Keratinocyte (primary cell): ENCODE data around the gene CFAP46. TPM values are rescaled to one million over a fixed set of nuclear protein-coding genes. Genes with fewer than 3 reads are reported as not detected.
A peak's percentile ranks its signal among the peaks of the same experiment; 100 is the strongest.

ENCODE experiments used
- DNase-seq: peaks from one replicate; pipeline ENCODE4 v3.0.0-alpha.2; 2011; ENCODE audit warnings: low read depth, missing footprints, low spot score
- FAIRE-seq: peaks from 2 replicates; lab custom pipeline; 2011; peaks lifted over from hg19 to GRCh38; lab: Jason Lieb, UNC
- H2AFZ ChIP-seq: 2 replicates; pipeline ENCODE4 v1.6.0; 2012; ENCODE audit warnings: low read length, control low read depth, inconsistent platforms; ENCODE audit not compliant: control insufficient read depth
- H3K27ac ChIP-seq: 2 replicates; pipeline ENCODE4 v1.5.1; 2011; ENCODE audit warnings: low read length; ENCODE audit not compliant: control insufficient read depth, insufficient read depth
- H3K27me3 ChIP-seq: 3 replicates; pipeline ENCODE4 v1.6.0; 2011; ENCODE audit warnings: low read length; ENCODE audit not compliant: control insufficient read depth, insufficient read depth; ENCODE audit errors: extremely low read depth
- H3K36me3 ChIP-seq, 2 experiments: 2 replicates in 1 of 2; 3 replicates in 1 of 2; pipeline ENCODE4 v1.5.1; 2011; ENCODE audit warnings: low read length in 2 of 2, mild to moderate bottlenecking in 1 of 2; ENCODE audit not compliant: control insufficient read depth in 2 of 2, insufficient read depth in 2 of 2; ENCODE audit errors: extremely low read depth in 1 of 2
- H3K4me1 ChIP-seq: 3 replicates; pipeline ENCODE4 v1.5.1; 2011; ENCODE audit warnings: low read length; ENCODE audit not compliant: control insufficient read depth, insufficient read depth; ENCODE audit errors: extremely low read depth
- H3K4me2 ChIP-seq: 3 replicates; pipeline ENCODE4 v1.6.0; 2011; ENCODE audit warnings: low read depth, low read length; ENCODE audit not compliant: control insufficient read depth, insufficient read depth; ENCODE audit errors: extremely low read depth
- H3K4me3 ChIP-seq, 3 experiments: fragments of 200-600 bp in 1 of 3; sonication (generic) in 1 of 3; 2 replicates in 2 of 3; 3 replicates in 1 of 3; pipeline ENCODE4 v1.5.1; 2011 to 2016; ENCODE audit warnings: low read length in 3 of 3, mild to moderate bottlenecking in 3 of 3, control low read depth in 2 of 3, inconsistent platforms in 1 of 3, low read depth in 1 of 3, mixed read lengths in 1 of 3, mixed run types in 1 of 3, moderate library complexity in 1 of 3; ENCODE audit not compliant: control insufficient read depth in 2 of 3, insufficient read depth in 2 of 3; ENCODE audit errors: extremely low read depth in 1 of 3
- H3K79me2 ChIP-seq: 2 replicates; pipeline ENCODE4 v1.6.0; 2012; ENCODE audit warnings: low read length; ENCODE audit not compliant: control insufficient read depth, insufficient read depth
- H3K9ac ChIP-seq: 3 replicates; pipeline ENCODE4 v1.6.0; 2011; ENCODE audit warnings: low read length; ENCODE audit not compliant: control insufficient read depth, insufficient read depth; ENCODE audit errors: extremely low read depth
- H3K9me1 ChIP-seq: 3 replicates; pipeline ENCODE4 v1.6.0; 2011; ENCODE audit warnings: low read length; ENCODE audit not compliant: control insufficient read depth, insufficient read depth; ENCODE audit errors: extremely low read depth
- H3K9me3 ChIP-seq: 2 replicates; pipeline ENCODE4 v1.5.1; 2012; ENCODE audit warnings: low read depth, low read length; ENCODE audit not compliant: control insufficient read depth
- H4K20me1 ChIP-seq: 3 replicates; pipeline ENCODE4 v1.6.0; 2011; ENCODE audit warnings: low read length; ENCODE audit not compliant: control insufficient read depth, insufficient read depth; ENCODE audit errors: extremely low read depth
- EZH2 ChIP-seq: IDR thresholded peaks from one replicate; pipeline ENCODE4 v1.6.1; 2012; ENCODE audit warnings: inconsistent platforms, mild to moderate bottlenecking, low read length, moderate library complexity
- dilution Hi-C: fragments of 300-500 bp; cut with MboI; formaldehyde crosslinking; loops from one replicate; pipeline ENCODE4 v1.7.0; 2020; ENCODE audit warnings: low sequenced_read_pairs; ENCODE audit not compliant: extremely low pct_ligation_motif_present
- polyA plus RNA-seq, 5 experiments: library from polyadenylated mRNA; depleted of rRNA in 3 of 5; stranded (reverse) in 3 of 5; stranded (forward) in 1 of 5; unstranded in 1 of 5; fragments of >200 nt; gene quantifications; 1 replicate in 1 of 5; 2 replicates in 3 of 5; 3 replicates in 1 of 5; pipeline versions ENCODE4 v1.2.1 to v1.2.3, GENCODE V29; 2011 to 2012; ENCODE audit warnings: missing spikeins in 2 of 5, low read depth in 1 of 5, low replicate concordance in 1 of 5
- TF ChIP-seq, protein P1 (sequence below), 3 experiments: IDR thresholded peaks in 1 of 3; conservative IDR thresholded peaks in 1 of 3; optimal IDR thresholded peaks in 1 of 3; 2 replicates in 2 of 3; 3 replicates in 1 of 3; pipeline versions ENCODE3 to v1.5.1; 2011; ENCODE audit warnings: low read length in 3 of 3, mild to moderate bottlenecking in 3 of 3, moderate library complexity in 2 of 3, control low read depth in 1 of 3, inconsistent platforms in 1 of 3; ENCODE audit not compliant: insufficient read depth in 2 of 3; ENCODE audit errors: extremely low read depth in 1 of 3

The CFAP46 gene
- polyA plus RNA-seq, 1 donor (not counting 4 experiments of a cell fraction or from before 2014, with no cell fraction given) = 1.00 TPM

DNA sequence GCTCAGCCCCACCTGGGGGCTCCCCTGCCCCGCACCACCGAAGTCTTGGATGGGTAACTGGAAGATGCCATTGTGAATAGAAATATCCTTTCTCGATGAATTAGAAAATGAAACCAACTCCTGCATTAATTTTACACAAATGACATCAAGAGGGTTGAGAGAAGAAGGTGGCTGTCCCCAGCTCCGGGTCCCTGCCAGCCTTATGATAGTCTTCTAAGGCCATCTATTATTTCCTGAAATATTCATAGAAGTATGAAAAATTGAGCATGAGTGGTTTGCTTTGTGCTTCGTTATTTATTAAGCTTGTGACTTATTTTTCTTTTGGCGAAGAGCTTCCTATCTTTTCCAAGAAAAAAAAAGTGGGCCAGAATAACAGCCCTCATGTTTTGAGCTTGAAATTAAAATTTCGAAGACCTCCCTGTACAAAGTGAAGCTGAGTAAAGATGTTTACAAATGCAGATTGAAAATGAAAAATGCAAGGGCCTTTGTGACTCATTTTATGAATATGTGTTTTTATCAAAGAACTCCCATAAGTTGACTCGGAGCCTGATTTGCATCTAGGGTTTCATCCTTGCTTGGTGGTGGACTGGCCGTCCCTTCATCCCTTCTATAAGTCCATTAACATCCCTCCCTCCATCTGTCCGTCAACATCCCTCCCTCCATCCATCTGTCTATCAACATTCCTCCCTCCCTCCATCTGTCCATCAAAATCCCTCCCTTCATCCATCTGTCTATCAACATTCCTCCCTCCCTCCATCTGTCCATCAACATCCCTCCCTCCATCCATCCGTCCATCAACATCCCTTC is 20.5 kb upstream of the CFAP46 start:
- H3K4me3 ChIP-seq = peak overlapping the region; percentile 13 to 72 (median 69)
- no peak for DNase-seq
- no peak overlapping the region for H3K27ac ChIP-seq
- no peaks in the 10 kb centered on the region for H3K36me3 ChIP-seq
- peak overlapping the region; percentile 71 for H2AFZ ChIP-seq
- peak overlapping the region; percentile 50 for H3K9ac ChIP-seq
- H3K79me2 ChIP-seq = no peaks in the 10 kb centered on the region
- H3K27me3 ChIP-seq = peaks cover 15% of the 10 kb centered on the region
- no peaks in the 10 kb centered on the region for H3K9me1 ChIP-seq
- peak overlapping the region; percentile 92 for H3K4me2 ChIP-seq
- FAIRE-seq = no peak
- dilution Hi-C loops = no loop called here
- TF ChIP-seq, protein P1, sequence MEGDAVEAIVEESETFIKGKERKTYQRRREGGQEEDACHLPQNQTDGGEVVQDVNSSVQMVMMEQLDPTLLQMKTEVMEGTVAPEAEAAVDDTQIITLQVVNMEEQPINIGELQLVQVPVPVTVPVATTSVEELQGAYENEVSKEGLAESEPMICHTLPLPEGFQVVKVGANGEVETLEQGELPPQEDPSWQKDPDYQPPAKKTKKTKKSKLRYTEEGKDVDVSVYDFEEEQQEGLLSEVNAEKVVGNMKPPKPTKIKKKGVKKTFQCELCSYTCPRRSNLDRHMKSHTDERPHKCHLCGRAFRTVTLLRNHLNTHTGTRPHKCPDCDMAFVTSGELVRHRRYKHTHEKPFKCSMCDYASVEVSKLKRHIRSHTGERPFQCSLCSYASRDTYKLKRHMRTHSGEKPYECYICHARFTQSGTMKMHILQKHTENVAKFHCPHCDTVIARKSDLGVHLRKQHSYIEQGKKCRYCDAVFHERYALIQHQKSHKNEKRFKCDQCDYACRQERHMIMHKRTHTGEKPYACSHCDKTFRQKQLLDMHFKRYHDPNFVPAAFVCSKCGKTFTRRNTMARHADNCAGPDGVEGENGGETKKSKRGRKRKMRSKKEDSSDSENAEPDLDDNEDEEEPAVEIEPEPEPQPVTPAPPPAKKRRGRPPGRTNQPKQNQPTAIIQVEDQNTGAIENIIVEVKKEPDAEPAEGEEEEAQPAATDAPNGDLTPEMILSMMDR (optimal IDR thresholded peaks at IDR 0.05 in 1 of 3, IDR thresholded peaks at IDR 0.05 in 1 of 3, conservative IDR thresholded peaks at IDR 0.05 in 1 of 3; ENCODE audit: extremely low read depth in 1 of 3, insufficient read depth in 2 of 3, low read length in 3 of 3) = no peak
- no peak for TF ChIP-seq EZH2
- no peaks in the 10 kb centered on the region for H4K20me1 ChIP-seq
- no peaks in the 10 kb centered on the region for H3K9me3 ChIP-seq
- peaks cover 11% of the 10 kb centered on the region for H3K4me1 ChIP-seq

DNA sequence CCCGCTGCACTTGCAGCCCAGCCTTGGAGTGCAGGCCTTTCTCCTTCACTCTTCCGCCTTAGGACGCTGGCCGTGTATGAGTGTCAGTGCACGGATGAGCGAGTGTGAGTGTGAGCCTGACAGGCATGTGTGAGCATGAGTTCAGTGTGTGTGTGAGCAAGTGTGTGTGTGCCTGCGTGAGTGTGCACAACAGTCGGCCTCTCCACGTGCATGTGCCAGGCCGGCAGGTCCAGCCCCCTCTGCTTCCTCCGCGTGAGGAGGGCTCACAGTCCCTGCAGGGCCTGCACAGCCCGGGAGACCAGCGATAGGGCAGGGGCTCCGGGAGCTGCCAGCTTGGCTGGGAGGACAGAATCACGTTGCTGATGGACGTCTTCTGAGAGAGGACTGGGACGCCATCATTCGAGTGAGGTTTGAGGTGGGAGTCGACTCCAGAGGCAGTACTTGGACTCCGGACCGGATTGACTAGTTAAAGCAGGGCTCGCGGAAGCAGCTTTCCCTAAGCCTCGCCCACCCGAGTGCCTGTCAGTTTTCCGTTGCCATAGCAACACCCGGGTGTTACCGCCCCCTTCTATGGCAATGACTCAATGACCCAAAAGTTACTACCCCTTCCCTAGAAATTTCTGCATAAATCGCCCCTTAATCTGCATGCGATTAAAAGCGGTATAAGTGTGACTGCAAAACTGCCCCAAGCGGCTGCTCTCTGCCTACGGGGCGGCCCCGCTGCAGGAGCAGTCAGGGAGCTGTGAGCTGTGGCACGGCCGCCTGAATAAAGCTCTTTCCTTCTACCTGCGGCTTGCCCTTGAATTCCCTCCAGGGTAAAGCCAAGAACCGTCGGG is 19.6 kb upstream of the CFAP46 start:
- Histone ChIP-seq H3K9me3 (no peaks in the 10 kb centered on the region), H3K79me2 (no peaks in the 10 kb centered on the region), H3K27ac (no peak overlapping the region), H3K9me1 (no peaks in the 10 kb centered on the region), H3K27me3 (peaks cover 15% of the 10 kb centered on the region), H4K20me1 (no peaks in the 10 kb centered on the region), H3K9ac (peak overlapping the region; percentile 50), H2AFZ (peak overlapping the region; percentile 71), H3K4me2 (peak overlapping the region; percentile 92), H3K4me3 (peak overlapping the region; percentile 13 to 72 (median 69)), H3K36me3 (no peaks in the 10 kb centered on the region), H3K4me1 (peaks cover 11% of the 10 kb centered on the region)
- TF ChIP-seq, protein P1 (optimal IDR thresholded peaks at IDR 0.05 in 1 of 3, IDR thresholded peaks at IDR 0.05 in 1 of 3, conservative IDR thresholded peaks at IDR 0.05 in 1 of 3; ENCODE audit: extremely low read depth in 1 of 3, insufficient read depth in 2 of 3, low read length in 3 of 3) = no peak
- TF ChIP-seq EZH2 = no peak
- peak; percentile 19 for DNase-seq
- FAIRE-seq = peak; percentile 23
- dilution Hi-C loops = no loop called here
